ENCODE results near the gene HEPACAM2.

Gene HEPACAM2

GRCh38 chr7:93245525-93246432, 19.5 kb upstream of the HEPACAM2 start:
- in situ Hi-C loops (cut with HindIII; ENCODE audit: low pct_ligation_motif_present, low sequenced_read_pairs), result no loop called here
- H3K27ac ChIP-seq, result no peak overlapping the region
- no peaks in the 10 kb centered on the region for H3K36me3 ChIP-seq (replicated peaks)
- no peak overlapping the region for H3K4me3 ChIP-seq (ENCODE audit: low read depth, low read length)
- no peak for DNase-seq
- H3K27me3 ChIP-seq (replicated peaks), result no peaks in the 10 kb centered on the region
- TF ChIP-seq CTCF (IDR thresholded peaks at IDR 0.05; ENCODE audit: low read depth, low read length, missing control alignments), result peak; percentile 27

GRCh38 chr7:93242106-93242505, 15.8 kb upstream of the HEPACAM2 start:
- no peak for TF ChIP-seq CTCF (IDR thresholded peaks at IDR 0.05; ENCODE audit: low read depth, low read length, missing control alignments)
- in situ Hi-C loops (cut with HindIII; ENCODE audit: low pct_ligation_motif_present, low sequenced_read_pairs), result no loop called here
- no peak for DNase-seq
- no peak overlapping the region for H3K4me3 ChIP-seq (ENCODE audit: low read depth, low read length)
- H3K36me3 ChIP-seq (replicated peaks), result no peaks in the 10 kb centered on the region
- no peaks in the 10 kb centered on the region for H3K27me3 ChIP-seq (replicated peaks)
- H3K27ac ChIP-seq, result no peak overlapping the region

GRCh38 chr7:93239824-93240223, 13.6 kb upstream of the HEPACAM2 start:
- Histone ChIP-seq H3K27ac (no peak overlapping the region), H3K4me3 (ENCODE audit: low read depth, low read length) (no peak overlapping the region), H3K36me3 (replicated peaks) (no peaks in the 10 kb centered on the region), H3K27me3 (replicated peaks) (no peaks in the 10 kb centered on the region)
- no peak for TF ChIP-seq CTCF (IDR thresholded peaks at IDR 0.05; ENCODE audit: low read depth, low read length, missing control alignments)
- DNase-seq, result no peak
- in situ Hi-C loops (cut with HindIII; ENCODE audit: low pct_ligation_motif_present, low sequenced_read_pairs), result no loop called here

GRCh38 chr7:93238748-93239147, 12.5 kb upstream of the HEPACAM2 start:
- Histone ChIP-seq H3K27me3 (replicated peaks) (no peaks in the 10 kb centered on the region), H3K36me3 (replicated peaks) (no peaks in the 10 kb centered on the region), H3K27ac (no peak overlapping the region), H3K4me3 (ENCODE audit: low read depth, low read length) (no peak overlapping the region)
- in situ Hi-C loops (cut with HindIII; ENCODE audit: low pct_ligation_motif_present, low sequenced_read_pairs), result no loop called here
- DNase-seq, result no peak
- TF ChIP-seq CTCF (IDR thresholded peaks at IDR 0.05; ENCODE audit: low read depth, low read length, missing control alignments), result no peak

GRCh38 chr7:93238131-93238530, 11.9 kb upstream of the HEPACAM2 start:
- DNase-seq, result no peak
- no peak for TF ChIP-seq CTCF (IDR thresholded peaks at IDR 0.05; ENCODE audit: low read depth, low read length, missing control alignments)
- no peak overlapping the region for H3K27ac ChIP-seq
- in situ Hi-C loops (cut with HindIII; ENCODE audit: low pct_ligation_motif_present, low sequenced_read_pairs), result no loop called here
- no peaks in the 10 kb centered on the region for H3K27me3 ChIP-seq (replicated peaks)
- no peaks in the 10 kb centered on the region for H3K36me3 ChIP-seq (replicated peaks)
- H3K4me3 ChIP-seq (ENCODE audit: low read depth, low read length), result no peak overlapping the region

All from brain microvascular endothelial cell (primary cell).